ENCODE data around the gene CSNK1A1. TPM values are rescaled to one million over a fixed set of nuclear protein-coding genes. Genes with fewer than 3 reads are reported as not detected.

The CSNK1A1 gene
- total RNA-seq, 4 donors from 2014 or later: 157 to 252 (median 215) TPM

DNA sequence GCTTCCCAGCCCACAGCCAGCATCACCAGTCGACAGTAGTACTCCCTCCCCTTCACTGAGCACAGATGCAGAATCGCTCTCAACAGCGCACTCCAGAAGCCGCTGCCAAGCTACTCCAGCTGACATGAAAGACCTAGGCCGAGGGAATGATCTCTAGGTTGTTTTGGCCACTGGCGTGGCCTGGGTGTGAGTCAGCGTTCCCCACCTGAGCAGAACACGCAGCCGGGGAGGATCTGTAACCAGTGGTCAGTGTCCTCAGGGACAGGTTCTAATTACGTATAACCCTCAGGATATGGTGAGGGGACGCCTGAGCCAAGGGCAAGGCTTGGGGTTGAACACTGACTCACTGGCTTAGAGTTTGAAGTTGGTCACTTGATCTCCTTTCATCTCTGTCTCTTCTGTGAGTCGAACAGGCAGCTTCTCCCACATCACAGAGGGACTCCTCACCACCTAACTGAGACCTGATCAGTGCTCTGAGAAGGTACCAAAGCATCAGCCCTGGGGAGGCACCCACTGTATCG is 95.3 kb downstream of the CSNK1A1 start:
- in situ Hi-C loops (cut with MboI; ENCODE audit: low sequenced_read_pairs in 4 of 4) (loop anchor here in 1 of 4 donors (5.0 kb wide), 1 partner anchor 96 kb away; the partner anchor contains the start of gene CSNK1A1), intact Hi-C loops (cut with DNase I; ENCODE audit: low total_unique reads) (loop anchor here (2.0 to 10.0 kb wide), 2 partner anchors 29 to 301 kb away; no protein-coding TSS in a partner anchor)
- no peaks in the 10 kb centered on the region for H3K9me3 ChIP-seq
- ATAC-seq: peak; percentile 89 to 91
- DNase-seq: peak; percentile 93 to 98
- TF ChIP-seq, protein P1, sequence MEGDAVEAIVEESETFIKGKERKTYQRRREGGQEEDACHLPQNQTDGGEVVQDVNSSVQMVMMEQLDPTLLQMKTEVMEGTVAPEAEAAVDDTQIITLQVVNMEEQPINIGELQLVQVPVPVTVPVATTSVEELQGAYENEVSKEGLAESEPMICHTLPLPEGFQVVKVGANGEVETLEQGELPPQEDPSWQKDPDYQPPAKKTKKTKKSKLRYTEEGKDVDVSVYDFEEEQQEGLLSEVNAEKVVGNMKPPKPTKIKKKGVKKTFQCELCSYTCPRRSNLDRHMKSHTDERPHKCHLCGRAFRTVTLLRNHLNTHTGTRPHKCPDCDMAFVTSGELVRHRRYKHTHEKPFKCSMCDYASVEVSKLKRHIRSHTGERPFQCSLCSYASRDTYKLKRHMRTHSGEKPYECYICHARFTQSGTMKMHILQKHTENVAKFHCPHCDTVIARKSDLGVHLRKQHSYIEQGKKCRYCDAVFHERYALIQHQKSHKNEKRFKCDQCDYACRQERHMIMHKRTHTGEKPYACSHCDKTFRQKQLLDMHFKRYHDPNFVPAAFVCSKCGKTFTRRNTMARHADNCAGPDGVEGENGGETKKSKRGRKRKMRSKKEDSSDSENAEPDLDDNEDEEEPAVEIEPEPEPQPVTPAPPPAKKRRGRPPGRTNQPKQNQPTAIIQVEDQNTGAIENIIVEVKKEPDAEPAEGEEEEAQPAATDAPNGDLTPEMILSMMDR (IDR thresholded peaks at IDR 0.05 in 4 of 5, conservative IDR thresholded peaks at IDR 0.05 in 1 of 5): no peak
- peak; percentile 26 to 64 for TF ChIP-seq POLR2A (IDR thresholded peaks at IDR 0.05)
- no peaks in the 10 kb centered on the region for H3K36me3 ChIP-seq
- H3K27ac ChIP-seq: peak overlapping the region; percentile 85 to 98 (median 96)
- no peaks in the 10 kb centered on the region for H3K27me3 ChIP-seq
- peaks cover 38 to 58% of the 10 kb centered on the region in 2 donors for H3K4me1 ChIP-seq
- no peak overlapping the region for H3K4me3 ChIP-seq

DNA sequence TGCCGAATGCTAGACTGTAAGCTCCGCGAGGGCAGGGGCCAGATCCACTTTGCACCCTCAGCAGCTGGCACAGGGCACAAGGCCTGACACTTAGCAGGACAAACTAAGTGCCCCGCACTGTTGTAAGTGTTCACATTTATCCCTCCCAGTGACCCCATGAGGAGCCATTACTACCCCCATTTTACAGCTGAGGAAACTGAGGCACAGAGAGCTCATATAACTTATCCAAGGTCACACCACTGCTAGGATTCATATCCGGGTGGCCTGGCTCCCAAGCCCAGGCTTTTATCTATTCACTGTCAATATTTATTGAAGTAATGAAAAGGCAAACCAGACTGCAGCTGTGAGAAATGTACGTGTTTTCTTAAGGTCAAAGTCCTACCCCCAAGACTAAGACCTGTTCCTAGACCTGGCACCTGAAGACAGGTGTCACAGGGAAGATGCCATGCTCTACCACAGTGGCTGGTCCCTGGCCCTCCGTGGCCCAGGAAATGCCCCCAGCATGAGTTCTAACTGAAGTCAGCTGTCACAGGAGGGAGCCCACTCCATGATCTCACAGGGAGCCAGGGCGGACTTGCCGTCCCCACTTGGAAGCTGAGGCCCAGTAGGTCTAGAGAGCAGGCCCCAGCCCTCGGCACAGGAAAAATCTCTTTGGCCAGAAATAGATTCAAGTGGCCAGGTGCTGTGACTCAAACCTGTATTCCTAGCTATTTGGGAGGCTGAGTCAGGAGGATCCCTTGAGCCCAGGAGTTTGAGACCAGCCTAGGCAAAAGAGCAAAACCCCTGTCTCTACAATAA is 97.4 kb downstream of the CSNK1A1 start:
- H3K27ac ChIP-seq: peak overlapping the region; percentile 85 to 98 (median 96)
- no peaks in the 10 kb centered on the region for H3K36me3 ChIP-seq
- H3K27me3 ChIP-seq: no peaks in the 10 kb centered on the region
- intact Hi-C loops (cut with DNase I; ENCODE audit: low total_unique reads) (loop anchor here (10.0 kb wide), 1 partner anchor 299 kb away; no protein-coding TSS in a partner anchor), in situ Hi-C loops (cut with MboI; ENCODE audit: low sequenced_read_pairs in 4 of 4) (no loop called here)
- no peaks in the 10 kb centered on the region for H3K9me3 ChIP-seq
- peaks cover 53 to 79% of the 10 kb centered on the region in 2 donors for H3K4me1 ChIP-seq
- ATAC-seq (no peak), DNase-seq (no peak)
- no peak overlapping the region for H3K4me3 ChIP-seq
- TF ChIP-seq, protein P1 (IDR thresholded peaks at IDR 0.05 in 4 of 5, conservative IDR thresholded peaks at IDR 0.05 in 1 of 5): no peak
- TF ChIP-seq POLR2A (IDR thresholded peaks at IDR 0.05): no peak

DNA sequence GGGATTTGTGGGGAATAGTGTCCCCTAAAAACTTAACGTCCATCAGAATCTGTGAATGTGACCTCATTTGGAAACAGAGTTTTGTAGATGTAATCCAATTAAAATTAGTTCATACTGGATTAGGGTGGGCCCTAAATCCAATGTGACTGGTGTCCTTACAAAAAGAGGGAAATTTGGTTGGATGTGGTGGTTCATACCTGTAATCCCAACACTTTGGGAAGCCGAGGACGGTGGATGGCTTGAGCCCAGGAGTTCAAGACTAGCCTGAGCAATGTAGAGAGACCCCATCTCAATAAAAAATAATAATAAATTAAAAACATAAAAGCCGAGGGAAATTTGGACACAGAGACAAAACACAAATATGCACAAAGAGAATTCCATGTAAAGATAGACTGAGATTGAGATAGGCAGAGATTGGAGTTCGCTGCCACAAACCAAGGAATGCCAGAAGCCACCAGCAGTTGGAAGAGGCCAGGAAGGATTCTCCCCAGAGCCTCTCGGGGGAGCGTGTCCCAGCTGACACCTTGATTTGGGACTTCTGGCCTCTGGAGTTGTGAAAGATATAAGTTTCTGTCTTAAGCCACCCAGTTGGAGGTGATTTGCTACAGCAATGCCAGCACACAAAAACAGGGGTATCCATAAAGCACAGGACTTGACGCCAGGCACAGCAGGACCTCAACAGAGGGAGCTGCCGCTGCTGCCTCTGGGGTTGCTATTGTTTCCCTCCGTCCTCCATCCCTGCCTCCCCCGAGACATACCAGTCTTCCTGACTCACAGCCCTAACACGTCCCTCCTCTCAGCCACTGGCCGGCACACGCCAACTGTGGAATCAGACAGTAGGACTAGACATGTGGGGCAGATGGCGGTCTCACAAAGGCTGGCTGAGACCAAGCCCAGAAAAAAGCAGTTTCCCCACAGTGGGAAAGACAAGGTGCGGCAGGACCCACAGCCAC is 98.3 kb downstream of the CSNK1A1 start:
- peaks cover 53 to 81% of the 10 kb centered on the region in 2 donors for H3K4me1 ChIP-seq
- ATAC-seq (peak; percentile 21 to 27), DNase-seq (peak; percentile 63 to 85)
- no peaks in the 10 kb centered on the region for H3K27me3 ChIP-seq
- peak overlapping the region; percentile 85 to 98 (median 96) for H3K27ac ChIP-seq
- peak; percentile 21 to 31 for TF ChIP-seq POLR2A (IDR thresholded peaks at IDR 0.05)
- TF ChIP-seq, protein P1 (IDR thresholded peaks at IDR 0.05 in 4 of 5, conservative IDR thresholded peaks at IDR 0.05 in 1 of 5): no peak
- H3K4me3 ChIP-seq: no peak overlapping the region
- in situ Hi-C loops (cut with MboI; ENCODE audit: low sequenced_read_pairs in 4 of 4): no loop called here
- no peaks in the 10 kb centered on the region for H3K9me3 ChIP-seq
- no peaks in the 10 kb centered on the region for H3K36me3 ChIP-seq
- intact Hi-C loops (cut with DNase I; ENCODE audit: low total_unique reads): loop anchor here (10.0 kb wide), 1 partner anchor 298 kb away; no protein-coding TSS in a partner anchor

DNA sequence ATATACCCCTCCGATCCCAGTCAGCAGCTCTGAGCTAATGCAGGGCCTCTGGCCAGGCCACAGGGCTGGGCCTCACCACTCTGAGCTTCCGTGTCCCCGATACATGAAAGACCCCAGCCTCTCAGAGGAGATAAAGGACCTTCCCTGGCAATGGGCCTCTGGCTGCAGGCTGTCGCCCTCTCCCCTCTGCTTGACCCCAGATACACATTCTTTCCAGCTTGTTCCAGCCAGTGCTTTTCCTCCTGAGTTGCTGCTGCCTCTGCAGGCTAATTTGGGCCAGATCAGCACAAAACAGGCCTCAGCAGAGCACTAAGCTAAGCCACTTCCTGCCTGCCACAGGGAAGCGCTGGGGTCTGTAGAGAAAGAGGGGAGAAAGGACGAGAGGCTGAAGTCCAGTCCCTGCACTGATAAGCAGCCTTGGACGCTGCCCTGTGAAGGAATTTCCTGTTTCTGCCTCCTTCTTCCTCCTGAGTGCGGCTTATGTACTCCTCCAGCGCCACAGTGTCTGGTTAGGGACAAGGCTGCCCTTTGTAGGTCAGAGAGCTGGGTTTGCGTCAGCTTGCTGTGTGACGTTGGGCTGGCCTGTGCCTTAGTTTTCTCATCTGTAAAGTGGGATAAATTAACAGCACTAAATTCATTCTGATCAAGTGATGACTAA is 99.1 kb downstream of the CSNK1A1 start:
- no peaks in the 10 kb centered on the region for H3K27me3 ChIP-seq
- H3K9me3 ChIP-seq: no peaks in the 10 kb centered on the region
- ATAC-seq (no peak), DNase-seq (no peak)
- peaks cover 53 to 82% of the 10 kb centered on the region in 2 donors for H3K4me1 ChIP-seq
- H3K27ac ChIP-seq: peak overlapping the region; percentile 85 to 98 (median 96)
- no peak overlapping the region for H3K4me3 ChIP-seq
- intact Hi-C loops (cut with DNase I; ENCODE audit: low total_unique reads) (loop anchor here (10.0 kb wide), 1 partner anchor 297 kb away; no protein-coding TSS in a partner anchor), in situ Hi-C loops (cut with MboI; ENCODE audit: low sequenced_read_pairs in 4 of 4) (no loop called here)
- TF ChIP-seq POLR2A (IDR thresholded peaks at IDR 0.05): no peak
- TF ChIP-seq, protein P1 (IDR thresholded peaks at IDR 0.05 in 4 of 5, conservative IDR thresholded peaks at IDR 0.05 in 1 of 5): no peak
- no peaks in the 10 kb centered on the region for H3K36me3 ChIP-seq
